GM12875 (cell line): ENCODE results near the gene PLCB1.

ENCODE experiments used
- H3K4me3 ChIP-seq: one replicate; pipeline ENCODE4 v1.5.1; 2011; ENCODE audit warnings: low read depth, low read length, control low read depth
- TF ChIP-seq, protein P1 (sequence below): IDR thresholded peaks from 2 replicates; pipeline ENCODE4 v1.5.1; 2011; ENCODE audit warnings: low read depth, mild to moderate bottlenecking, control low read depth, inconsistent platforms, low read length, moderate library complexity, borderline replicate concordance; ENCODE audit not compliant: insufficient read depth

The PLCB1 gene

GRCh38 chr20:8221887-8222419, 89.9 kb downstream of the PLCB1 start:
- TF ChIP-seq, protein P1, sequence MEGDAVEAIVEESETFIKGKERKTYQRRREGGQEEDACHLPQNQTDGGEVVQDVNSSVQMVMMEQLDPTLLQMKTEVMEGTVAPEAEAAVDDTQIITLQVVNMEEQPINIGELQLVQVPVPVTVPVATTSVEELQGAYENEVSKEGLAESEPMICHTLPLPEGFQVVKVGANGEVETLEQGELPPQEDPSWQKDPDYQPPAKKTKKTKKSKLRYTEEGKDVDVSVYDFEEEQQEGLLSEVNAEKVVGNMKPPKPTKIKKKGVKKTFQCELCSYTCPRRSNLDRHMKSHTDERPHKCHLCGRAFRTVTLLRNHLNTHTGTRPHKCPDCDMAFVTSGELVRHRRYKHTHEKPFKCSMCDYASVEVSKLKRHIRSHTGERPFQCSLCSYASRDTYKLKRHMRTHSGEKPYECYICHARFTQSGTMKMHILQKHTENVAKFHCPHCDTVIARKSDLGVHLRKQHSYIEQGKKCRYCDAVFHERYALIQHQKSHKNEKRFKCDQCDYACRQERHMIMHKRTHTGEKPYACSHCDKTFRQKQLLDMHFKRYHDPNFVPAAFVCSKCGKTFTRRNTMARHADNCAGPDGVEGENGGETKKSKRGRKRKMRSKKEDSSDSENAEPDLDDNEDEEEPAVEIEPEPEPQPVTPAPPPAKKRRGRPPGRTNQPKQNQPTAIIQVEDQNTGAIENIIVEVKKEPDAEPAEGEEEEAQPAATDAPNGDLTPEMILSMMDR = no peak
- H3K4me3 ChIP-seq = no peak overlapping the region

DNA sequence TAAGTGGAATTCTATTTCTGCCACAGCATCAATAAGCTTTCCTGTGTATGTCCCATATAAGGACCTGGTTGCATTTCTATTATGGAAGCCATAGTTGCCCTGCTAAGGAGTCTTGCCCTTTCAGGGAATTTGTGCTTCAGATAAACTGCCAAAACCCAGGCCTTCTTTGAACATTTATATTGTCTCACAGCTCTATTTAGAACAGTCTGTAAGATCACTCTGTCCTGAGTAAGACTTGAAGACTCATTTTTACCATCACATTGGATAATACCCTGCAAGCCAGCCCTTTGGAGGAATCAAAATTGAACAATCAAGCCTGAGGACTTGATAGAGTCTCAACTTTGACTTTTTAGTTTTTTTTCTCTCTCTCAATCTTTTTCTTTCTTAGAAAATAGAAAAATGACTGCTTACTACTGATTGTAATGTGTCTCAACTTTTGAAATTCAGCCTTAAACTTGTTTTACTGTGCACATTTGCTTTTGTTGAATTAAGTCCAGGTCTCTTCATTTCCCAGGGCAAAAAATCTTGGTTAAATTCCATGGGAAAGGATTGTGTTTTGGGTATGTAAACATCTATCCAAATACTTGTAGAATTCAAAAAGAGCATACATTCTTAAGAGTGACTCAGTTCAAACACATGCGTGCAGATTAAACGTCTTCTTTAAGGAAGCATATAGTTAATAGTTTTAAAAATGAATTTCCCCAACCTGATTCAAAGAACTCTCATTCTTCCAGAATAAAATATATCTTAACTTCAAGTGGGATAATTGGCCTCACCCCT, 91.2 kb downstream of the PLCB1 start:
- TF ChIP-seq, protein P1 = no peak
- no peak overlapping the region for H3K4me3 ChIP-seq

- H3K4me3 ChIP-seq = no peak overlapping the region
- TF ChIP-seq, protein P1 = no peak
Measured at GRCh38 chr20:8225658-8226057, 93.6 kb downstream of the PLCB1 start.

GRCh38 chr20:8226106-8226505, 94.0 kb downstream of the PLCB1 start:
- TF ChIP-seq, protein P1 = no peak
- no peak overlapping the region for H3K4me3 ChIP-seq

GRCh38 chr20:8227293-8227692, 95.2 kb downstream of the PLCB1 start:
- TF ChIP-seq, protein P1 = no peak
- no peak overlapping the region for H3K4me3 ChIP-seq

GRCh38 chr20:8228315-8228714, 96.2 kb downstream of the PLCB1 start:
- TF ChIP-seq, protein P1 = no peak
- no peak overlapping the region for H3K4me3 ChIP-seq

DNA sequence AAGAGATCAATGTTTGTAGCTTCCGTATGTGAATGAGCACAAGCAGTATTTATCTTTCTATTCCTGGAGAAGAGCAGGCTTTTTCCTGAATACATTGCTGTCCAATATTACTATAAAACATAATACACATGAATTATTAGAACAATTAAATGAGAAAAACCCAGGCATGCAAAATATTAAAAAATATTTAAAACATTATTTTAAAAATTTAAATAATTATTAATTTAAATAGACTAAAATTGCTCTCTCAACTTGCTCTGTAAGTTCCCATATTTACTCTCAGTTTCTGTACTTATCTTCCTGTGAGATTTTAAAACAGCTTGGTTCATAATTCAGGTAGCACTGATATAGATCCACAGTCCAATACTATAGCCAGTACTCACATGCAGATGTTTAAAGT, 97.0 kb downstream of the PLCB1 start:
- TF ChIP-seq, protein P1 = no peak
- H3K4me3 ChIP-seq = no peak overlapping the region
